ENCODE data around the gene FAF1. TPM values are rescaled to one million over a fixed set of nuclear protein-coding genes. Genes with fewer than 3 reads are reported as not detected.

FAF1 gene
- total RNA-seq, 4 donors from 2014 or later, result 25.1 to 55.7 (median 38.8) TPM

GRCh38 chr1:50658459-50659076 lies 301.5 kb downstream of the FAF1 start:
- Histone ChIP-seq H3K27me3 (no peaks in the 10 kb centered on the region), H3K36me3 (peaks cover 0 to 6% (median 3%) of the 10 kb centered on the region in 3 donors), H3K27ac (no peak overlapping the region), H3K4me3 (no peak overlapping the region), H3K4me1 (peaks cover 0 to 3% (median 0%) of the 10 kb centered on the region in 4 donors), H3K9me3 (no peaks in the 10 kb centered on the region)
- TF ChIP-seq EP300 (IDR thresholded peaks at IDR 0.05) (no peak), CTCF (IDR thresholded peaks at IDR 0.05) (no peak), POLR2A (IDR thresholded peaks at IDR 0.05) (no peak)
- 50 to 56% methylated on average over 2 of the region's 2 CpGs for WGBS, 2 donors
- no peak for DNase-seq (ENCODE audit: low spot score in 2 of 2)

DNA sequence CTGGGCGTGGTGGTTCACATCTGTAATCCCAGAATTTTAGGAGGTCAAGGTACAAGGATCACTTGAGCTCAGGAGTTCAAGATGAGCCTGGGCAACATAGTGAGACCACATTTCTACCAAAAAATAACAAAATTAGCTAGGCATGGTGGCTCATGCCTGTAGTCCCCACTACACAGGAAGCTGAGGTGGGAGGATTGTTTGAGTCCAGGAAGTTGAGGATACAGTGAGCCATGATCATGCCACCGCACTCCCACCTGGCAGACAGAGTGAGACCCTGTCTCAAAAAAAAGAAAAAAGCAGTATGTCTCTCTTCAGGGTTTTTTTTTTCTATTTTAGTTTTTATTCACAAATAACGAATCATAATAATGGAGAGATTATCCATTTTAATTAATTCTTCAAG lies 303.1 kb downstream of the FAF1 start:
- no peak for TF ChIP-seq POLR2A (IDR thresholded peaks at IDR 0.05)
- TF ChIP-seq EP300 (IDR thresholded peaks at IDR 0.05), result no peak
- TF ChIP-seq CTCF (IDR thresholded peaks at IDR 0.05), result no peak
- Histone ChIP-seq H3K9me3 (no peaks in the 10 kb centered on the region), H3K27ac (no peak overlapping the region), H3K4me3 (no peak overlapping the region), H3K4me1 (peaks cover 0 to 3% (median 0%) of the 10 kb centered on the region in 4 donors), H3K36me3 (peaks cover 0 to 6% (median 3%) of the 10 kb centered on the region in 3 donors), H3K27me3 (no peaks in the 10 kb centered on the region)
- DNase-seq (ENCODE audit: low spot score in 2 of 2), result no peak
- 93 to 99% methylated on average over 3 of the region's 3 CpGs for WGBS, 2 donors

DNA sequence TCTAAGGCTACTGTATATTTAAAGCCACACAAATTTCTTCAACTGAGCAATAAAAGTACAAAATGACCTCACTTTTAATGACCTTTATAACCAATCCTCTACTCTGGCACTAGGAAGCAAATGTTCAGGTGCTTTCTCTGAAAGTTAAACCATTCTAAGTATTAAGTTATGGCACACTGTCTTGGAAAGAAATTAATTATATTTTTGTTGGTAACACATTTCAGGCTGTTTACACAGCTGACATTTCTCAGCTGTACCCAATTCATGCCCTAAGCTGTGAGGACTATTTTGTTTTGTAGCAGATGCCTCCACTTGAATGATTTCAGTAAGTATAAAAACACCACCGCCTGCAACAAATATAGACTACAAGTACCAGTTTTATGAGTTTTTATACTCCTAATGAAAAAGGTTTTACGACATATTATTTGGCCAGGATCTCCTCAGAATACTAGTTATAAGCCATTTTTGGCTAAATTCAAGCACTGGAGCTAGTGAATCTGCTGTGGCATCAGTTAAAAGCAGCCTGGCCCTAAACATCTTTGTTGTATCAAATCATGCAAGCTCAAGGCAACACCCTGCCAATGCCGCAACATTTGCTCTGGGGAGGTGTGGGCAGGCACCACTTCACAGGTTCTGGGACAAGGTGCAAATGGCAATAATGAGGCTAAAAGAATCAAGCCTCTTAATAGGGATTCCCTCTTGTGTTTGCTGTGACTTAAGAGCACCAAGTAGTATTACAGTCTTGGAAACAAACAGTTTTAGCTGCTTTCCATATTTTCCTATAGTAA lies 308.4 kb downstream of the FAF1 start:
- Histone ChIP-seq H3K4me1 (no peaks in the 10 kb centered on the region), H3K4me3 (no peak overlapping the region), H3K27ac (no peak overlapping the region), H3K36me3 (peaks cover 0 to 6% (median 3%) of the 10 kb centered on the region in 3 donors), H3K27me3 (no peaks in the 10 kb centered on the region), H3K9me3 (no peaks in the 10 kb centered on the region)
- WGBS, 2 donors, result 67 to 75% methylated on average over 3 of the region's 3 CpGs
- no peak for DNase-seq (ENCODE audit: low spot score in 2 of 2)
- TF ChIP-seq EP300 (IDR thresholded peaks at IDR 0.05), result no peak
- no peak for TF ChIP-seq CTCF (IDR thresholded peaks at IDR 0.05)
- TF ChIP-seq POLR2A (IDR thresholded peaks at IDR 0.05), result no peak

- Histone ChIP-seq H3K4me1 (no peaks in the 10 kb centered on the region), H3K27me3 (no peaks in the 10 kb centered on the region), H3K4me3 (no peak overlapping the region), H3K36me3 (peaks cover 0 to 9% (median 4%) of the 10 kb centered on the region in 3 donors), H3K27ac (no peak overlapping the region), H3K9me3 (no peaks in the 10 kb centered on the region)
- TF ChIP-seq POLR2A (IDR thresholded peaks at IDR 0.05), result no peak
- TF ChIP-seq CTCF (IDR thresholded peaks at IDR 0.05), result no peak
- TF ChIP-seq EP300 (IDR thresholded peaks at IDR 0.05), result no peak
- DNase-seq (ENCODE audit: low spot score in 2 of 2), result no peak
- WGBS, 2 donors, result 97 to 100% methylated on average over 2 of the region's 2 CpGs
Measured at GRCh38 chr1:50646526-50646925, 313.5 kb downstream of the FAF1 start.

- no peaks in the 10 kb centered on the region for H3K4me1 ChIP-seq
- no peaks in the 10 kb centered on the region for H3K27me3 ChIP-seq
- H3K9me3 ChIP-seq, result no peaks in the 10 kb centered on the region
- TF ChIP-seq POLR2A (IDR thresholded peaks at IDR 0.05), result no peak
- no peak for TF ChIP-seq EP300 (IDR thresholded peaks at IDR 0.05)
- no peak for TF ChIP-seq CTCF (IDR thresholded peaks at IDR 0.05)
- H3K27ac ChIP-seq, result no peak overlapping the region
- H3K36me3 ChIP-seq, result peaks cover 0 to 9% (median 4%) of the 10 kb centered on the region in 3 donors
- WGBS, 2 donors, result 90 to 95% methylated on average over 1 of the region's 1 CpG
- no peak for DNase-seq (ENCODE audit: low spot score in 2 of 2)
- H3K4me3 ChIP-seq, result no peak overlapping the region
Measured at GRCh38 chr1:50645139-50645538, 314.9 kb downstream of the FAF1 start.

All from tibial nerve (tissue), 4 donors.